Esophagus squamous epithelium (tissue), 4 donors: ENCODE results near the gene PLA2G2D.

Experiments used
- CTCF ChIP-seq, 6 experiments: fragments of 450-650 bp in 4 of 6; fragments of 200-600 bp in 2 of 6; sonication (generic) in 2 of 6; IDR thresholded peaks; one replicate each; pipeline ENCODE4 v1.5.1; 2016 to 2019; ENCODE audit warnings: antibody characterized with exemption in 6 of 6, mild to moderate bottlenecking in 4 of 6, moderate library complexity in 4 of 6
- POLR2A ChIP-seq, 4 donors: fragments of 450-650 bp; IDR thresholded peaks; one replicate each; pipeline ENCODE4 v1.6.1; 2017; ENCODE audit warnings: antibody characterized with exemption in 4 of 4, mild to moderate bottlenecking in 4 of 4, moderate library complexity in 3 of 4

GRCh38 chr1:20151906-20152598 is 32.7 kb upstream of the PLA2G2D start:
- no peak for TF ChIP-seq POLR2A (IDR thresholded peaks at IDR 0.05)
- peak; percentile 88 to 96 (median 90) for TF ChIP-seq CTCF (IDR thresholded peaks at IDR 0.05)
